GM13976 (cell line): Measurements from ENCODE around the gene KIF2A.

Experiments
- DNase-seq: peaks from one replicate; pipeline ENCODE4 v3.0.0; 2012; ENCODE audit warnings: low spot score
- in situ Hi-C: fragments of 300-500 bp; cut with MboI; formaldehyde crosslinking; loops from one replicate; pipeline ENCODE4 v1.12.0; 2022; ENCODE audit warnings: low sequenced_read_pairs, mixed read lengths, inconsistent platforms; ENCODE audit not compliant: unreplicated experiment
- TF ChIP-seq, protein P1 (sequence below): IDR thresholded peaks from 2 replicates; pipeline ENCODE4 v1.5.1; 2012; ENCODE audit warnings: borderline replicate concordance, mild to moderate bottlenecking; ENCODE audit not compliant: insufficient read depth; ENCODE audit errors: extremely low read depth, missing control alignments, control extremely low read depth

The KIF2A gene

DNA sequence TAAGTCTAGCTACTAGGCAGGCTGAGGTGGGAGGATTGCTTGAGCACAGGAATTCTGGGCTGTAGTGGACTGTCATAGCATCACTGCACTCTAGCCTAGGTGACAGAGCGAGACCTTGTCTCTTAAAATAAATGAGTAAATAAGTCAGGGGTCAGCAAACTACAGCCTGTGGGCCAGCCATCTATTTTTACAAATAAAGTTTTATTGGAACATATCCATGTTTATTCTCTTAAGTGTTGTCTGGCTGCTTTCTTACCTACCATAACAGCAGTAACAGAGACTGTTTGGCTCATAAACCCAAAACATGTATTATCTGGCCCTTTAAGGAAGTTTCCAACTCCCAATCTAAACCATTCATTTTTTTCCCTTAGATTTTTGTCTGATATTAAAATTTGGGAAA, 68.1 kb downstream of the KIF2A start:
- in situ Hi-C loops = no loop called here
- no peak for DNase-seq
- TF ChIP-seq, protein P1, sequence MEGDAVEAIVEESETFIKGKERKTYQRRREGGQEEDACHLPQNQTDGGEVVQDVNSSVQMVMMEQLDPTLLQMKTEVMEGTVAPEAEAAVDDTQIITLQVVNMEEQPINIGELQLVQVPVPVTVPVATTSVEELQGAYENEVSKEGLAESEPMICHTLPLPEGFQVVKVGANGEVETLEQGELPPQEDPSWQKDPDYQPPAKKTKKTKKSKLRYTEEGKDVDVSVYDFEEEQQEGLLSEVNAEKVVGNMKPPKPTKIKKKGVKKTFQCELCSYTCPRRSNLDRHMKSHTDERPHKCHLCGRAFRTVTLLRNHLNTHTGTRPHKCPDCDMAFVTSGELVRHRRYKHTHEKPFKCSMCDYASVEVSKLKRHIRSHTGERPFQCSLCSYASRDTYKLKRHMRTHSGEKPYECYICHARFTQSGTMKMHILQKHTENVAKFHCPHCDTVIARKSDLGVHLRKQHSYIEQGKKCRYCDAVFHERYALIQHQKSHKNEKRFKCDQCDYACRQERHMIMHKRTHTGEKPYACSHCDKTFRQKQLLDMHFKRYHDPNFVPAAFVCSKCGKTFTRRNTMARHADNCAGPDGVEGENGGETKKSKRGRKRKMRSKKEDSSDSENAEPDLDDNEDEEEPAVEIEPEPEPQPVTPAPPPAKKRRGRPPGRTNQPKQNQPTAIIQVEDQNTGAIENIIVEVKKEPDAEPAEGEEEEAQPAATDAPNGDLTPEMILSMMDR = no peak

DNA sequence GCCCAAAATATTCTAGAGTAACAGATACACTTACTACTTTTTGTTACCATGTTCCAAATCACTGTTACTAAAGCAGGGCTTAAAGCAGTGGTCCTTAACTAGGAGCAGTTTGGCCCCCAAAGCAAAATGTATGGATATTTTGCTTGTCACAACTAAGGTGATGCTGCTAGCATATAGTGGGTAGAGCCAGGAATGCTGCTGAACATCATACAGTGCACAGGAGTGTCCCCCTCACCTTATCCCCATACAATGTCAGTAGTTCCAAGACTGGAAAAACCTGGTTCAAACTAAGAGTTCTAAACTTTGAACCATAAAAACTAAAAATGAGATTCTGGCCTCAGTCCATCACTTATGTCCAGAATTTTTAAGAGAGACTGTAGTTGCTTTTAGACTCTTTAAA, 69.6 kb downstream of the KIF2A start:
- in situ Hi-C loops = no loop called here
- TF ChIP-seq, protein P1 = no peak
- no peak for DNase-seq

DNA sequence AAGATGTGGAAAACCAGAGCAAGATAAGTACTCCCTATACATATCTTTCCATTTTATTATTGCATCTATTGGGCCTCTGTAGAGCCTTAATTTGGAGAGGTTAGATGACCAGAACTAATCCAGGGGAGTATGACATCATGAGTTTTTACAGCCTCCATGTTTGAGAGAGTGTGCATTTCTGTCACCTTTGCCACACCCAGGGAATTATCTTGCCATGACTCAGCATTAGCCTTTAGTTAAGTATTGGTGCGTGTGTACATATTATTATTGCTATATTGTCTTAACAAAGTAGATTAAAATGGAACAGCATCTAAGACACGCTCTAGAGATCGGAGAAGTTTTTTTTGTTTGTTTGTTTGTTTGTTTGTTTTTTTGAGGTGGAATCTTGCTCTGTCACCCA, 70.1 kb downstream of the KIF2A start:
- DNase-seq = no peak
- TF ChIP-seq, protein P1 = no peak
- in situ Hi-C loops = no loop called here

DNA sequence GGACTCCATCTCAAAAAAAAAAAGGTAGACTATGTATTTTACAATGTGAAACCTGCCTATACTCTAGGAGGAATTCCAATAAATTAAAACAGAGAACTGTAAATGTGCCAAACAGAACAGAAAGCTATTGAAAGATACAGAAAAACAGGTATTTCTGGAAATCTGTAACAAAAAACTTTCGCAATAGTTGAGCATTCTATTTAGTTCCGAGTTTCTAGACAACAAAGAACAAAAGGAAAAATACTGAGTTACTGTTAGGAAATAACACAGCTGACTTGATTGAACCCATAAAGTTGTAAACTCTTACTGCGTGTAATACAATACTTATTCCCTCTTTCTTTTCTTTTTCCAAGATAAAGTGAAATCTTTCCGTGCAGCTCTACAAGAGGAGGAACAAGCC, 79.1 kb downstream of the KIF2A start:
- DNase-seq = no peak
- in situ Hi-C loops = no loop called here
- TF ChIP-seq, protein P1 = no peak

DNA sequence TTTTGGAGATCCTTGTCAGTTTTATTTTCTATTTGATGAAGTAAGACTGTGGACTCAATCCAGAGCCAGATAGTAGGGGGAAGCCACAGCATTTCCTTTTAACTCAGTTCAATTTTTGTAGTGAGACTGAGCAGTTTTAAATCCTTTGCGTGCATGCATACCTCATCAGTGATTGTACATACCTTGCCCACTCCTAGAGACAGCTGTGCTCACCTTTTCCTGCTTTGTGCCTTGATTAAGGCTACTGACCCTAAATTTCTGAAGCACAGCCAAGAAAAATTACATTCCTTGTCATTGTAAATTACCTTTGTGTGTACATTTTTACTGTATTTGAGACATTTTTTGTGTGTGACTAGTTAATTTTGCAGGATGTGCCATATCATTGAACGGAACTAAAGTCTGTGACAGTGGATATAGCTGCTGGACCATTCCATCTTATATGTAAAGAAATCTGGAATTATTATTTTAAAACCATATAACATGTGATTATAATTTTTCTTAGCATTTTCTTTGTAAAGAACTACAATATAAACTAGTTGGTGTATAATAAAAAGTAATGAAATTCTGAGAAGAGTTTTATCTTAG, 79.9 kb downstream of the KIF2A start:
- TF ChIP-seq, protein P1 = no peak
- in situ Hi-C loops = no loop called here
- no peak for DNase-seq

DNA sequence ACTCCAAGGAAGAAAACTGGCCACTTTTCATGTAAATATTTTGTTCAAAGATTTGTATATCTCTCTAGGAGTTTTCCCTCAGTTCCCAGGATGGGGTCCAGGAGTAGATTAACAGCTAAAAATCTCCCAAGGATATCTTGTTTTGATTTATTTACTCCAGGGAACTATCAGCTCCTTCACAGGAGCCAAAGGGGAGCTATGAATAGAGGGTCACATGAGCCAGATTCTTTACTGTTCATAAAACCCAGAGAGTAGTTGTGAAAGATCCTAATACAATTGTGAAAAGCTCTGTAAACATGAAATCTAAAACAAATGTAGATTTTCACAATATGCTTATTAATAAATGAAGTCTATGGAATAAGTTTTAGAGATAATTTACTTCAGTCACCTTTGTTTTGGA, 80.8 kb downstream of the KIF2A start:
- no peak for DNase-seq
- in situ Hi-C loops = no loop called here
- TF ChIP-seq, protein P1 = no peak
